ENCODE results near the gene MOB3A. TPM values are rescaled to one million over a fixed set of nuclear protein-coding genes. Genes with fewer than 3 reads are reported as not detected.

MOB3A gene
- total and polyA plus RNA-seq, 2 of the 8 experiments (the other 6 are each of a cell fraction or from before 2014, with no cell fraction given), result 9.2 to 9.6 TPM

- 94% methylated on average over 19 of the region's 23 CpGs; no CpG with 5 or more reads in 1 of the 2 experiments for WGBS, 2 experiments (ENCODE audit: extremely low coverage in 1 of 2, insufficient coverage in 1 of 2, insufficient read length in 1 of 2, insufficient replicate concordance in 2 of 2, low coverage in 1 of 2, low lambda C conversion rate in 2 of 2, missing lambda C conversion rate in 1 of 2)
- Histone ChIP-seq H4K20me1 (replicated peaks in 1 of 2; ENCODE audit: control insufficient read depth in 1 of 2, insufficient read depth in 2 of 2, low read length in 2 of 2) (no peaks in the 10 kb centered on the region), H4K8ac (ENCODE audit: extremely low read depth, insufficient read depth, low read length) (0 out of 2 replicates have a peak overlapping the region, but pooled peaks have one; percentile 51), H2AK5ac (ENCODE audit: low read depth, low read length) (no peak overlapping the region), H3K27me3 (replicated peaks in 1 of 4; ENCODE audit: control insufficient read depth in 3 of 4, extremely low read depth in 1 of 4, insufficient read depth in 3 of 4, low read length in 3 of 4) (no peaks in the 10 kb centered on the region), H2BK5ac (ENCODE audit: low read depth, low read length) (0 out of 2 replicates have a peak overlapping the region, but pooled peaks have one; percentile 66), H2BK120ac (replicated peaks; ENCODE audit: low read depth, low read length) (no peak overlapping the region), H3K79me1 (ENCODE audit: low read depth, low read length) (no peaks in the 10 kb centered on the region), H3K4me2 (ENCODE audit: insufficient read depth in 1 of 2, low read depth in 2 of 2, low read length in 2 of 2) (no peak overlapping the region), H3K79me2 (ENCODE audit: control insufficient read depth in 1 of 2, insufficient read depth in 2 of 2, low read length in 2 of 2) (no peaks in the 10 kb centered on the region), H3K36me3 (ENCODE audit: control insufficient read depth in 2 of 4, insufficient read depth in 4 of 4, low read length in 3 of 4) (no peaks in the 10 kb centered on the region; a peak in 2 of 8 replicates), H3K27ac (ENCODE audit: low read depth, low read length) (no peak overlapping the region), H3K9ac (replicated peaks in 1 of 4; ENCODE audit: extremely low read depth in 1 of 4, low read depth in 3 of 4, low read length in 3 of 4) (no peak overlapping the region), H3K4me3 (ENCODE audit: extremely low read depth in 1 of 4, insufficient read depth in 2 of 4, low read depth in 3 of 4, low read length in 4 of 4) (no peak overlapping the region), H2AFZ (ENCODE audit: low read length) (no peak overlapping the region), H2BK15ac (ENCODE audit: low read length) (no peak overlapping the region), H4K5ac (ENCODE audit: insufficient read length, low read depth, low read length) (no peak overlapping the region), H4K91ac (replicated peaks; ENCODE audit: insufficient read length, low read length) (no peak overlapping the region), H2BK12ac (ENCODE audit: low read depth, low read length) (no peak overlapping the region), H3K14ac (ENCODE audit: insufficient read length) (no peak overlapping the region), H3K9me3 (ENCODE audit: insufficient read depth in 2 of 2, low read depth in 1 of 2, low read length in 1 of 2) (no peaks in the 10 kb centered on the region), H3K23ac (ENCODE audit: insufficient read length) (no peak overlapping the region), H3K56ac (replicated peaks; ENCODE audit: insufficient read length, low read depth, low read length) (no peak overlapping the region), H2BK20ac (ENCODE audit: low read length) (no peak overlapping the region), H3K4ac (replicated peaks; ENCODE audit: insufficient read length, low read depth, low read length) (no peak overlapping the region), H3K23me2 (ENCODE audit: low read depth, low read length) (no peaks in the 10 kb centered on the region), H3K4me1 (replicated peaks in 1 of 4; ENCODE audit: control insufficient read depth in 3 of 4, insufficient read depth in 4 of 4, low read length in 3 of 4) (no peaks in the 10 kb centered on the region), H3K18ac (ENCODE audit: extremely low read depth, low read length) (no peak overlapping the region)
- ChIA-PET POLR2A (ENCODE audit: partially characterized antibody) (interaction anchor here (1.1 kb wide), 1 partner anchor 17 kb away, joined by 3 read pairs; no protein-coding TSS in a partner anchor), CTCF (ENCODE audit: partially characterized antibody) (no interaction called here)
- no peak for FAIRE-seq
- DNase-seq (ENCODE audit: low read depth in 1 of 2, low spot score in 2 of 2), result no peak
- no peak for TF ChIP-seq TBP (IDR thresholded peaks at IDR 0.05; ENCODE audit: low read depth, low read length)
- TF ChIP-seq, protein P1, sequence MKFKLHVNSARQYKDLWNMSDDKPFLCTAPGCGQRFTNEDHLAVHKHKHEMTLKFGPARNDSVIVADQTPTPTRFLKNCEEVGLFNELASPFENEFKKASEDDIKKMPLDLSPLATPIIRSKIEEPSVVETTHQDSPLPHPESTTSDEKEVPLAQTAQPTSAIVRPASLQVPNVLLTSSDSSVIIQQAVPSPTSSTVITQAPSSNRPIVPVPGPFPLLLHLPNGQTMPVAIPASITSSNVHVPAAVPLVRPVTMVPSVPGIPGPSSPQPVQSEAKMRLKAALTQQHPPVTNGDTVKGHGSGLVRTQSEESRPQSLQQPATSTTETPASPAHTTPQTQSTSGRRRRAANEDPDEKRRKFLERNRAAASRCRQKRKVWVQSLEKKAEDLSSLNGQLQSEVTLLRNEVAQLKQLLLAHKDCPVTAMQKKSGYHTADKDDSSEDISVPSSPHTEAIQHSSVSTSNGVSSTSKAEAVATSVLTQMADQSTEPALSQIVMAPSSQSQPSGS (IDR thresholded peaks at IDR 0.05; ENCODE audit: low read length), result no peak
Observed at GRCh38 chr19:2079865-2080301, 16.2 kb downstream of the MOB3A start.

Data from H1 (cell line).